ENCODE measurements around the gene PLD1. TPM values are rescaled to one million over a fixed set of nuclear protein-coding genes. Genes with fewer than 3 reads are reported as not detected.

PLD1 gene
- total and polyA plus RNA-seq, 10 of the 15 experiments (the other 5 are each of a cell fraction or from before 2014, with no cell fraction given) = 2.9 to 108 (median 3.6) TPM

DNA sequence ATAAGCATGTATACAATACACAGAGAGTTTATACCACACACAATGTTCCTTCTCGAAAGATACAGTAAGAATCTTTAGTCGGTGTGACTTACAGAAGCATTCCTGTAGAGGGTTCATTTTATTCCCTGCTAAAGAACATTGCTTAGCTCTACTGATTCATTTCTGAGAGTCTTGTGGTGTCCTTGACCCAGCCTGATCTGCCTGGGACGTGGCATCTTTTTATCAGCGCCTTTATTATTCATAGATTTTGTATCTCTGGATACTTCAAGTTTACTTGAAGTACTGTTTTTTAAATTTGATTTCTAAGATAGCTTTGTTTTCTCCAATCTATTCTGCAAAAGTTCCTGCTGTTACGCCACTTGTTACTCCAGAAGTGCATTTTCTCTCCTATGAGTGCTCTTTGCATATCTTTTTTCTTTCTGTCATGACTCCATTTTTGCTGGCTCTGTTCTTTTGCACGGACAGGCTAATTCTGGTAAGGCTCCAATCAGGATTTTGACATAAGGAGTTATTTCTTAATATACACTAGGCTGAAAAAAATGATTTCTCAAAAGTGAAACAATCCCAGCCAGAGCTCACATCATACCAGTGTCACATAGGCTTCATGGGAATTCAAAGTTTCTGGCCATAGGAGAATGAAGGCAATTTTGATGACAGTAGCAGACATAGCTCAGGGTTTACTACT lies 235.6 kb downstream of the PLD1 start:
- FAIRE-seq (no peak), DNase-seq (ENCODE audit: low read depth, low spot score) (no peak), ATAC-seq (peak; percentile 17; the same call in 1 of the 3 replicates)
- Histone ChIP-seq H3K4me2 (ENCODE audit: control insufficient read depth, insufficient read depth) (no peak overlapping the region), H3K36me3 (ENCODE audit: control insufficient read depth in 2 of 2, insufficient read depth in 2 of 2, low read length in 1 of 2) (no peaks in the 10 kb centered on the region), H4K20me1 (ENCODE audit: control insufficient read depth, insufficient read depth) (no peaks in the 10 kb centered on the region), H2AFZ (ENCODE audit: control insufficient read depth, low read depth, low read length) (no peak overlapping the region), H3K4me3 (no peak overlapping the region), H3K27ac (ENCODE audit: control insufficient read depth, insufficient read depth) (no peak overlapping the region), H3K9me3 (replicated peaks; ENCODE audit: control insufficient read depth, insufficient read depth, low read length) (no peaks in the 10 kb centered on the region; the same call in 2 of the 3 replicates), H3K9ac (ENCODE audit: control insufficient read depth, insufficient read depth, low read length) (no peak overlapping the region), H3K4me1 (ENCODE audit: control insufficient read depth, insufficient read depth, low read length) (no peaks in the 10 kb centered on the region), H3K27me3 (replicated peaks in 1 of 2; ENCODE audit: control insufficient read depth in 2 of 2, insufficient read depth in 2 of 2, low read length in 1 of 2) (no peaks in the 10 kb centered on the region), H3K79me2 (ENCODE audit: control insufficient read depth, insufficient read depth, low read length) (no peaks in the 10 kb centered on the region)
- ChIA-PET POLR2A (no interaction called here), CTCF (interaction anchor here (0.6 to 2.8 kb wide), 11 partner anchors 9 to 1095 kb away, joined by 3 to 13 read pairs (median 4); no protein-coding TSS in a partner anchor), SMC1A (ENCODE audit: uncharacterized antibody, unreplicated experiment) (interaction anchor here (0.6 to 2.5 kb wide), 17 partner anchors 8 to 612 kb away, joined by 3 to 16 read pairs (median 4); no protein-coding TSS in a partner anchor), RAD21 (ENCODE audit: unreplicated experiment) (interaction anchor here (0.7 to 2.4 kb wide), 7 partner anchors 9 to 525 kb away, joined by 3 to 10 read pairs (median 4); no protein-coding TSS in a partner anchor)
- BruUV-seq (replicated peaks) = no TSS peak
- 61% methylated on average over 6 of the region's 6 CpGs for WGBS (ENCODE audit: insufficient coverage, insufficient replicate concordance, low lambda C conversion rate, missing lambda C conversion rate)
- in situ Hi-C loops (cut with MboI) = no loop called here
- intact Hi-C loops (cut with micrococcal nuclease; ENCODE audit: unreplicated experiment) = no loop called here
- TF ChIP-seq GATAD2B (conservative IDR thresholded peaks at IDR 0.05; ENCODE audit: low read depth) (no peak), YY1 (IDR thresholded peaks at IDR 0.05; ENCODE audit: low read depth, low read length) (no peak), TCF3 (IDR thresholded peaks at IDR 0.05; ENCODE audit: borderline replicate concordance, insufficient read depth, low read depth, low read length) (no peak), BHLHE40 (IDR thresholded peaks at IDR 0.05; ENCODE audit: borderline replicate concordance in 1 of 2, low read depth in 2 of 2, low read length in 1 of 2) (no peak), NR2F1 (conservative IDR thresholded peaks at IDR 0.05) (no peak), CBX5 (IDR thresholded peaks at IDR 0.05; ENCODE audit: low read depth) (no peak)

All from GM12878 (cell line).